CD4-positive, alpha-beta T cell treated with Interleukin-12 subunit alpha and Interleukin-12 subunit beta, for 1 hour (primary cell): ENCODE data around the gene TCF7L2.

ENCODE experiments used
- DNase-seq: peaks from one replicate; pipeline ENCODE4 v3.0.0-alpha.2; 2020

TCF7L2 gene

DNA sequence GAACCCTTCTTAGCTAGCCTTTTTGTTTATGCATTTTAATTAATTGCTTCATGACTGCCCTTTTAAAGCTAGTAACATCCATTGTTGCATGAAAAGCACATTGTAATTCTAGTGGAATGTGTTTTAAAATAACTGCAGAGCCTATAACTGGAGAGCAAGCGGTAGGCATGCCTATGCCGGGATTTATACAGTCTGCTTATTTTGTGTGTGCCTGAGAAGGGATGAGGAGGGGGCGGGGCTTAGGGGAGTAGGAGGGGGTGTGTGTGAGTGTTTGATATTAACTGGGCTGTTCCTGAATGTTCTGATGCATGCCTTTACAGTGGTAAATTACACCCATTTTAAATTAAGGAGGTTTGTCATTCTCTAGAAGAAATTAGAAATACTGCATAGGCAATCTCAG is 208.1 kb downstream of the TCF7L2 start:
- no peak for DNase-seq

DNA sequence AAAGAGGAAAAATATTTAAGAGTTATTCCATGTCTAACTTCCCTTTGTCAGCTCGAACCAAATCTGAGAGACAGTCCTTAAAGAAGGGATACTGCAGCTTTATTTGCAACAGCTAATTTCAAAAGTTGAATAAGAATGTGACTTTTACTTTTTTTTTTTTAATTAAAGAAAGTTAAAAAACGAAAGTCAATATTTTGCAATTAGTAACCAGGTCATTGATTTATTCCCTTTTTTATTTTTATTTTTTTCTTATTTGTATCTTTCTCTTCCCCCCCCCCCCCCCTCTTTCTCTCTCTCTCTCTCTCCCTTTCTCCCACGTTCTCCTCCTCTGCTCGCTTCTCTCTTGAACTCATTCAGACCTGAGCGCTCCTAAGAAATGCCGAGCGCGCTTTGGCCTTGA is 209.5 kb downstream of the TCF7L2 start:
- no peak for DNase-seq

DNA sequence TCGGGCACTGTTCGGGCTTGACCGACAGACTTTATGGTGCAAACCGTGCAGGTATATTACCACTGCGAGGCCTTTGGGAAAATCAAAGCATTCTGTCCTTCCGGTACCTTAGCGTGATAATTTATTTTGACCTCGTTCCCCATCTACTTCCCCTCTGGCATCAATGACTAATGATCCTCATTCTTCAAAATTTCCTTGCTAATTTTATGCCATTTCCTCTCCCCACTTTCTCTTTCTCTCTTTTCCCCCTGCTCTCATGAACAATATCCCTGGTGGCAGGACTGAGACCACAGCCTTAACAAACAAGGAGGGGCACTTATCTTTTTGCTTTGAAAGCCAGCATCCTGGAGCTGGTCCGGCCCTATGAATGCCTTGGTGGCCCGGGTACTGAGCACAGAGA is 210.6 kb downstream of the TCF7L2 start:
- no peak for DNase-seq

DNA sequence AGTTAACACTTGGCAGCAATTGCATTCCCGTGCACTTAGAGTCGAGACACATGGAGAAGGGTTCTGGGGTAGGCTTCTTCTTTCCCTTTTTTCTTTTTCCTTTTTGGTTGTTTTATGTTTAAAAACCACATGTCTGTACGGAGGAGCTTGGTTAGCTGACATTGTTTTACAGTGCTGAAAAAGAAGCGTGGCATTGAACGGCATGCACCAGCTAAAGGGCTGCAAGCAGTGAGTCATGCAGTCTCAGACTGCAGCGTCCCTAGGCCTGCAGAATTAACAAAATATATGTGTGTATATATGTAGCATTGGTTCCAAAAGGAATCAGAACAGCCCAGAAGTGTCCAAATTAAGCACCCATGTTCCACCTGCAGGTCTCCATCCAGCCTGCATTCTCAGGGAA is 211.0 kb downstream of the TCF7L2 start:
- DNase-seq, result no peak

DNA sequence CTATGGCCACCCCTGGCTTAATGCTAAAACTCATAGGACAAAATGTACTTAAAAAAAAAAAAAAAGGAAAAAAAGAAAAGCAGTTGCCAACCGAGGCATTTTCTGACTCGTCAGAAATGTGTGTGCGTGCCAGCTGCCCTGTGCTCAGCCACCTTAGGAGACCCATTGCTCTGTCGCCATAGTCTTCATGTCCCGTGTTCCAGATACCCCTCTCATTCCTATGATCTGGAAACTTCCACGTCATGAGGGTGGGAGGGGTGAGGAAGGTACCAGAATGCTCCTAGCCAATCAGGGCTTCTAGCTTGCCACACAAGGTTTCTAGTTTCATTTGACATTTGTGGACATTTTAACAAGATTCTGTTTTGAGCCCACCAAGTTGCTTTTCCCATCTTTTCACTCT is 212.9 kb downstream of the TCF7L2 start:
- no peak for DNase-seq

DNA sequence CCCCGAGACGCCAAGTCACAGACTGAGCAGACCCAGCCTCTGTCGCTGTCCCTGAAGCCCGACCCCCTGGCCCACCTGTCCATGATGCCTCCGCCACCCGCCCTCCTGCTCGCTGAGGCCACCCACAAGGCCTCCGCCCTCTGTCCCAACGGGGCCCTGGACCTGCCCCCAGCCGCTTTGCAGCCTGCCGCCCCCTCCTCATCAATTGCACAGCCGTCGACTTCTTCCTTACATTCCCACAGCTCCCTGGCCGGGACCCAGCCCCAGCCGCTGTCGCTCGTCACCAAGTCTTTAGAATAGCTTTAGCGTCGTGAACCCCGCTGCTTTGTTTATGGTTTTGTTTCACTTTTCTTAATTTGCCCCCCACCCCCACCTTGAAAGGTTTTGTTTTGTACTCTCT is 215.6 kb downstream of the TCF7L2 start:
- DNase-seq, result no peak

DNA sequence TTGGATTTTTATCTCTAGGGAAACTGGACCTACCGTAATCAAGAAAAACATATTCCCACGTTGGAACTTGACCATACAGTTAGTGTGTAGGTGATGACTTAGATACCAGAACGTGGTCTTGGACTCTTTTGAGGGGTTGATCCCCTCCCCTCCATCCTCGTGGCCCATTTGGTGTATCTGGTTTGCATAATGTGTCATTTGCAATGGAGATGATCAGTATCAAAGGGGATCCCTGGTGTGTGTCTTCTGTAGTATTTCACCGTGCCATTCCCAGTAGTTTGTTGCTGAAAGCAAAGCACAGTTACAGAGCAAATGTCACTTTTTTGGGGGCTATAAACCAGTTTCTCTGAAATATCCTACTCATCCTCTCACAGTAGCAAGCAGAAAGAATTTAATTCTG is 217.7 kb downstream of the TCF7L2 start:
- no peak for DNase-seq

DNA sequence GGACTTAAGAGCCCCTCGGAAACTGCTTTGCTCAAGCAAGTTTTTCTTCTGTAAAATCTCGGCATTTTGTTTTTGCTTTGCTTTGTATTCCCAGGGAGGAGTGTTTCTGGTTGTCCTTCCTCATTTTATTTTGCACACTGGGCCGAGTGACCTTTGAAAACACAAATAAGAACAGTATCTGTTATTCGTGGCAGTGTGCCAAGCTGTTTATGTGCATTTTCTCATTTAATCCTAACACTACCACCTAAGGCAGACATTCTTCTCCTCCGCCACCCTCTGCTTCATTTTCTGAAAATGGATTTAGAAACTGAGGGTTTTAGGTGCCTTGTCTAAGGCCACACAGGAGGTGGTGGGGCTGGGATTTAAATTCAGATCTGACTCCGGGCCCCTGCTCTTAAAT is 218.5 kb downstream of the TCF7L2 start:
- no peak for DNase-seq

DNA sequence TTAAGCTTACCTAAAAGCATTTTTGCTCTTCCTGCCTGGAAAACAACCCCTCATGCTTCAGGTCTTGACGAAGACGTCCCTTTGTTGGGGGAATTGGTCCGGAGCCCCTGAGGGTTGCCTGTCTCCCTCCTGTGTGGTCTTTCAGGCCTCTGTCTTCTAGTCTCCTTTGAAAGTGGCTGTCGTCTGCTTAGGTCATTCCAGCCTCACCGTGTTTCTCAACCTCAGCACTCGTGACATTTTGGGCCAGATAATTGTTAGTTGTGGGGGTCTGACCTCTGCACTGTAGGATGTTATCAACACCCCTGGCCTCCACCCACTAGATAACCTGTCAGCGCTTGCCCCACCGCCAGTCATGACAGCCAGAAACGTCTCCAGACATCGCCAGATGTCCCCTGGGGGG is 219.1 kb downstream of the TCF7L2 start:
- DNase-seq, result no peak

DNA sequence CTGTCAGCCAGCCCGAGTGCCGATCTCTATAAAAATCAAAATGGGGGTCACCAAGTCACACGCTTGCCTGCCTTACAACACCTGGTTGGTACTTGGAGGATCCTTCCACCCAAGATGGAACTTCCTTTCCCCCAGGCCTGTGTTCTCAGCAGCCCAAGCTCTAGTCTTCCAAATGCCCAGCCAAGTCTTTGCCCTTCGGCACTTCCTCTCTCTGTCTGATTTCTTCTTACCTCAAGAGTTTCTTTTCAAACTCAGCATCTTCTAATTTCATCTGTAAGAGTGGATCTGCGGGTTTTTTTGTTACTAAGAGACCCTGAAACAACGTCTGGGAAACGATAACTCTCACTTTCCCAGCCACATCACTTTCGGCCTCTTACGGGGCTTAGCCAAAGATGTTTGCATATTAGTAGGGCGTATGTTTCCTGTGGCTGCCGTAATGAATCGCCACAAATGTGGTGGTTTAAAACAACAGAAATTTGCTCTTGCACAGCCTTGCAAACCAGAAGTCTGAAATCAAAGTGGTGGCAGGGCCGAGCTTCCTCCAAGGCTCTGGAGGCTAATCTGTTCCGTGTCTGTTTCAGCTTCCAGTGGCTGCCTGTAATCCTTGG is 219.9 kb downstream of the TCF7L2 start:
- DNase-seq, result peak; percentile 16

DNA sequence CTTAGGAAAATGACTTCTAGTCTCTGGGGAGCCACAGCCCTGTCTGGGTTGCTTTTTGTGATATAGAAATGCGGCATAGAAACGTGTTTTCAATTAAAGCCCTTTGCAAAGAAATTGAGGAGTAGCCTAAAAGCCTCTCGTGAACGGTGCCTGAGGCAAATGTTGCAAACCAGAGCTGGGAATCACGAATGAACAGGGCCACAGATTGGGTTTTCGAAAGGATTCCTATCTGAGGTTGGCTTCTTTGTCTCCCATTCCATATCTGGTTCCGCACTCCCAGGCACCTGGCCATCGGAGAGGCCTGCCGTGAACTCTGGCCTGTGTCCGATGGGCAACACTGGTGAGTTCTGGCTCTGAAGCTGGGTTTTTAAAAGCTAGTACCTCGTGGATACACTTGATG is 221.6 kb downstream of the TCF7L2 start:
- DNase-seq, result no peak

DNA sequence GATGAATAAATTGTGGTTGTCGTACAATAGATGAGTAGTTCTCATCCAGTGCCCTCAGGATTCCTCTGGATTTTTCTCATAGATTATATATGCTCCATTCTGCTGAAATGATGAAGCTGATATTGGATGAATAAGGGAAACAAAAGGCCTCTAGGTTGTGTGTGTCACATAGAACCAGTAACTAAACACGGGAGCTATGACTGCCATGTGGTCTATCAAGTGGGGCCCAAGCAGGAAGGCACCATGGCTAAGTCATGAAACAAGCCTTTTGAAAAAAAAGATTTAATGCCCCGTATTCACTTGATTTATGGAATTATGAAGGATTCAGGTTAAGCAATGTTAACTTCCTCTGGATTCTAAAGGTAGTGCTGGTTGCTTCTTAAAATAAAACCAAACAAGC is 225.1 kb downstream of the TCF7L2 start:
- DNase-seq, result no peak

DNA sequence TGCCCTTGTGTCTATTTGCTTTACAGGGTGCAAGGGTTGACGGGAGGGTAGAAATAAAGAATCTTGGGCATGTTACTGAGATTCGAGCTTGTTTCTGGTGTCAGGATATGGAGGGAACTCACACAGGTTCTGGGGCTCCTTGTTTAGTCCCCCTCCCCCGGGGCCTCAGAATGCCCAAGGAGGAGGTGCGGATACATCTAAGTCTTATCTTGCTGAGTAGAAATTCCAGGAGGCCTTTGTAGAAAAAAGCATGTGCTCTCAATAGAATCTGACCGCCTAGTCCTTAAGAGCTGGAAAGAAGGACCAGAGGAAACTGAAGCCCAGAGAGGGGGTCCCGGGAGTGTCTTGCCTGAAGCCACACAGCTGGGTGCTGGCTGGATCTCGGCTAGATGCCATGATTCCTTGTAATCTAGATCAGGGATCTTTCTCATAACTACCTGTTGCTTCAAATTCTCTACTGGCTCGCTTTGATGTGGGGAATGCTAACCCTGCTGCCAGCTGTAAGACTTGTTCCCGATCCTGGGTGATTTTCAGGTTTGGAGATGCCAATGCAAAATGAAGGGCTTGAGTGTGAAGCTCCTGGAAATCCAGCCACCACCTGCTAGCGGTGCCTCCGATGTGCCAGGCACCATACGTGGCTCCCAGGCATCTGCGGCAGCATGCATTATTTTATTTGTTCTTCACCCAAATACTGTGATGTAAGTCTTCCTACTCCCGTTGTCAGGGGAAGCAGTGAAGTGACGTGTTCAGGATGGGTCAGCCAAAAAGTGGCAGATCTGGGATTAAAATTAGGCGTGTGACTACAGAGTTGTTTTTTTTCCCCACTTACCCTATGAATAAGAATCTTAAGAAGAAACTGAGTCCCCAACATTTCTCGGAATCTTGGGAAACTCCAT is 226.0 kb downstream of the TCF7L2 start:
- DNase-seq, result no peak

DNA sequence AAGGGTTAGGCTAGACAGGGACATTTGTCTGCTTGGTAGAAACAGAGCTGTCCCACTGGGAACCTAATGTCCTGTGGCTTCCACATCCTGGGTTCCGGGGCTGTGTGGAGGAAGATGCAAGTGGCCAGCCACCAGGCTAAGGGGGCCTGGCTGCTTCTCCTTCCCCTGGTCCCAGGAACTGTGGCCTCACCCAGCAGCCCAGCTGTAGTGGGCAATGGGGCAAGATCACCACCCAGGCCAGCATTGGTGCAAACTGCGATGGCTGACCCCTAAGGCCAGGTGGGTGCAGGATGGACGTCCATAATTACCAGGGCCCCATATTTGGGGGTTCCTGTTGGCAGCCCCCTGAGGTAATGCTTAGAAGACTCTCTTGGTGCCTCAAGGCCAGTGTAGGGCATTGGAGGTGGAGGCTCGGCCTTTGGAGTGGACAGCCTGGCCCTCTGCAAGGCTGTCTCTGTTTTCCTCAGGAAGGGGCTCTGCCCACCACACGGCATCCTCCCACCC is 226.7 kb downstream of the TCF7L2 start:
- no peak for DNase-seq

DNA sequence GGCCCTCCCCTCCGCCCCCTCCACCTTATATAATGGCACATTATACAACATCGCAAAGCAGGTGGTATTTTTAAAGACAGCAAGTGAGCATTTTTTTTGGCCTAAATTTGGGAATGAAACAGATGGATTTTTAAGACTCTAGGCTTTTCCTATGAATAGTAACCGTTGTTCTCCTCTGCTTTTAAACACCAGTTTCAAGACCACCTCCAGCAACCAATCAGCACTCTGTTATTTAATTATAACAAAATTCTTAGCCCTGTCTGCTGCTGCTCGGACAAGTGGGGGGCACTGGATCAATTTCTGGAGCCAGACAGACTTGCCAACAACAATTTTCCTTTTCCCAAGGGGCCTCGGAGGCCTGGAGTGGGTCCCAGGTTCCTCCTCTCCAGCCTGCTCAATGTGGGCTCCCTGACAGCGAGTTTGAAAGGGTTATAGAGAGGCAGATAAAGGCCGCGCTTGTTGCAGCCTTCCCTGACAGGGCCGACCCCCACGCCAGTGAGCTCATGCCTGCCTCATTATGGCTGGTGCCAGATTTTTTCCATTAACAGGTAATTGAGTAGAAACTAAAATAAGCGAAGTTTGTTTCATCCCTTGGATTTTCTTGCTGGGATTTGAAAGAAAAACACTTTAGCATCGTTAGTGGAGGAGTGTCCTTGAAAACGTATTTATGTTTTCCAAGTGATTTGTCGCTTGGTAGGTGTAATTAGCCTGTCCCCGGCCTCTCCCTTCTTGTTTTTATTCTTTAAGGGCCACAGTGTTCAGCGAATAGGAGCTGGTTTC is 227.3 kb downstream of the TCF7L2 start:
- no peak for DNase-seq

DNA sequence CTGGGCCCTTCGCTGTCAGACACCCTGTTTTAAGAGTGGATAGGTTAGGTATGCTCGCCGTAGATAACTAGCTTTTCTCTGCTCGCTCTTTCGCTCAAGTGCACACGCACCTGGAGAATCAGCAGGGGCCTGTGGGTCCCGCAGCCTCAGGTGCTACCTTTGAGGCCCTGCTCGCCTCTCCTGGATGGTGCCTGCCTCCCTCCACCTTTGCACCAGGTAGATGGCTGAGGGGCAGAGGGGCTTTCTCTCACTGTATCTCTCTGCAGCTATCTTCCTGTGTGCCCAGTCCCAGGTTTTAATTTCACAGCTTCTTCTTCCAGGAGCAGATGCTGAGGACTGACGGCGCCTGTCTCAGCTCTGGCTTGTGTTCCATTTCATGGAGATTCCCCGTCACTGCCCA is 227.9 kb downstream of the TCF7L2 start:
- DNase-seq, result no peak

DNA sequence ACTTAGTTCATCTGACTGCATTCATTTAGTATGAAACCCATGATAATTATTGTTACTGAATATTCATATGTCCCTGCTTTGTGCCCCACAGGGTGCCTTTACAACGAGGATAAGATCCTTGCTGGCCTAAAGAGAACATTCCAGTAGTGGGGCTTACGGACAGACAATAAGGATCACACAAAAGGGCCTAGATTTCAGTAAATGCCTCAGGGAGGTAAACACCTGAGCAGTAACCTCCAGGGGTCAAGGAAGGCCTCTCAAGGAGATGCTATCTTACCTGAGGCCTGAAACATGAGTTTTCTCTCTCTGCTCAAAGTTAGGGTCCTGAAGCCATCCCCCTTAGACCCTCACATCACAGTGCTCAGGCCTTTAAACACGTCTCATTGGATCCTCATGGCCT is 228.7 kb downstream of the TCF7L2 start:
- DNase-seq, result no peak

DNA sequence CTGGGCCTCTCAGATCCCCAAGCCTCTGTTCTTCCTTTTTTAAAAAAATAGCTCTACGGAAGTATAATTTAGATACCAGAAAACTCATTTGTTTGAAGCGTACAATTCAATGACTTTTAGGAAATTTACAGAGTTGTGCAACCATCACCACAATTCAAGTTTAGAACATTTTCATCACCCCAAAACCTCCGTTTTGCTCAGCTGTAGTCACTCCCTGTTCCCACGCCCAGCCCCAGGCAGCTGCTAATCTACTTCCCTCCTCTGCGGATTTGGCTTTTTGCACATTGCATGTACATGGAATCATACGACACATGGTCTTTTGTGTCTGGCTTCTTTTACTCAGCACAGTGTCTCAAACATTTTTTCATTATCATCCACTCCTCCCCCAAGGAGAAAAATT is 229.2 kb downstream of the TCF7L2 start:
- peak; percentile 27 for DNase-seq

DNA sequence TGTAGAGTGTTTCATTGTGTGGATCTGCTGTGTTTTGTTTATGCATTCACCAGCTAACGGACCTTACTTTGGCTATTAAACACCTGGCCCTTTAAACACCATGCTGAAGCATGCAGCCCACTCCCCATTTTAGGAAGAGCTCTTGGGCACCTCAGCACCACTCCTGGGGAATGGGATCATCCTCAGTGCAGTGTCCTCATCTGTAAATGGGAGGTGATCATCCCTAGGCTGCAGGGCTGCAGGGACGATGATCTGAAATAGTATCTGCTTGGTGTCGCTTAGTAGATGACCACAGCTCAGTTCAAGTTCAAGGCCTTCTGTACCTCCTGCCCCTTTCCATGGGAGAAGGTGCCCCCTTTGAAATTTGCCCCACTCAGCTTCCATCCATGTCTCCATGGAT is 229.9 kb downstream of the TCF7L2 start:
- DNase-seq, result no peak

DNA sequence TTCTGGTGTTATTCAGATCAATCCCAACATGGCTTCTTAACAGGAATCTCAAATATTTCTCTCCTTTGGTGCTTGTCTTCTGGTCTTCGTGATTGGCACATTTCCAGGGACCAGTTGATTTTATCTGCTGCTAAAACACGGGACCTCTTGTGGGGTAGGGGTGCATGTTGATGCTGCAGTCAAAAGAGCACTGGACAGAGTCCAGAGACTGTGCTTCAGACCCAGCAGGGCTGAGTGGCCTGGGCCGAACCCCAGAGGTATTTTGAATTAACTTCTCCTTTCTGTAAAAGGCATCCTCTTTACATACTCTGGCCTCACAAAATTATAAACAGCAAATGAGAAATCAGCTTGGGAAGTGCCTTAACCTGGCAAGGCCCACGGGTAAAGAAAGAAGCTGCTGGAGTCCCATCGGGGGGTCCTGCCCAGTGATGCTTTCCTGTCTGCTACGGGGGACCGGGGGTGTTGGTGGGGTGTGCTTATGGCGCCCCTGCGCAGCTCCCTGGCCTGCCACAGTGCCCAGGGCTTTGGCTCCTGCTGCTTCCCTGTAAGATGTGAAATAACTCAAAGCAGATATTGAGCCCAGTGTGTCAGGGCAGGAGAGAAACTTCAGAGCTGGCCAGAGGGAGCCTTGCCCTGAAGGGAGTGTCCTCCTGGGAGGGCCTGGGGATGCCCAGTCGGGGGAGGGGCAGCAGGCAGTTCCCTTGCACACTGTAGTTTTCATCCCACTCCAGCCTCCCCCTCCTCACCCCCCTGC is 230.5 kb downstream of the TCF7L2 start:
- no peak for DNase-seq

DNA sequence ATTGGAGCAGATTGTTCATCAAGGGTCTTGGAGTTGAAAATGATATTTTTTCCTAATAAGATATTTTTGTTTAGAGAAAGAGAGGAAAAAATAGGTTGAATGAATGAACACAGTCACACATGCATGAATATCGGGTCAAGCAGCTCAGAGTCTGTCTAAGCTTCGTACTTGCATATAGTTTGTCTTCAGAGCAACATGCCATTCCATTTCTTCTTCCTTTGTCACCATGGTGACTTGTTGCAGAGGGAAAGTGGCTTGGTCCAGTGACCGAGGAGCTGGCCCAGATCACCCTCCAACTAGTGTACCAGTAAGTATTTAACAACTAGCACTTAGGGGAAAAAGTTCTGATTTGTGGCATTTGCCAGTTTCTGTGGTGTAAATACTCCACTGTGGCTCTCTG is 232.1 kb downstream of the TCF7L2 start:
- no peak for DNase-seq

DNA sequence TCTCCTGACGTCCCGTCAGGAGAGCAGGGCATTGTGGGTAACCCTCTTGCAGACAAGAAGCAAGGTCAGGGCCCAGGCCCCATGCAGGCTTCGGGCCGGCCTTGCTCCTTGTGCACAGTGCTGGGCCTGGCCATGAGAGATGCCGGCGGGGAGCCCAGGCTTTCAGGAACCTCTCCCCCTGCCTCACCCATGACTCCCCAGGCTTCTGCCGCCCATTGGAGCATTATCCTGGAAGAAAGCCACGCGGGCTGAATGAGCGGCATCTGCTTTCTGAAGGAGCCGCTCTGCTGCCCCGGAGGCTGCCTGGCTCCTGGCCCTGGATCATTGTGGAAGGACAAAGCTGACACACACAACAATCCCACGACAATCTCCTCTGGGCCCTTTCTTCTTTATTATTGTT is 233.5 kb downstream of the TCF7L2 start:
- DNase-seq, result no peak
